GM23248 (cell line): ENCODE results near the gene AREG. TPM values are rescaled to one million over a fixed set of nuclear protein-coding genes. Genes with fewer than 3 reads are reported as not detected.

ENCODE experiments used
- DNase-seq: peaks from one replicate; pipeline ENCODE4 v3.0.0-alpha.2; 2015
- H2AFZ ChIP-seq: fragments of 200-600 bp; sonication (generic); 2 replicates; pipeline ENCODE4 v1.6.1; 2016; ENCODE audit warnings: antibody characterized with exemption
- H3F3A ChIP-seq: fragments of 200-600 bp; sonication (generic); 2 replicates; pipeline ENCODE4 v1.6.1; 2016; ENCODE audit warnings: mild to moderate bottlenecking, antibody characterized with exemption, mixed run types; ENCODE audit not compliant: insufficient read depth
- H3K27ac ChIP-seq: fragments of 200-600 bp; sonication (generic); 2 replicates; pipeline ENCODE4 v1.5.1; 2016; ENCODE audit warnings: mild to moderate bottlenecking
- H3K27me3 ChIP-seq: fragments of 200-600 bp; sonication (generic); replicated peaks from 2 replicates; pipeline ENCODE4 v1.6.1; 2016; ENCODE audit warnings: mild to moderate bottlenecking; ENCODE audit not compliant: insufficient read depth
- H3K36me3 ChIP-seq: fragments of 200-600 bp; sonication (generic); 2 replicates; pipeline ENCODE4 v1.6.1; 2016; ENCODE audit warnings: low read depth, mild to moderate bottlenecking
- H3K4me1 ChIP-seq: fragments of 200-600 bp; sonication (generic); 2 replicates; pipeline ENCODE4 v1.6.1; 2016; ENCODE audit warnings: mild to moderate bottlenecking; ENCODE audit not compliant: insufficient read depth
- H3K4me2 ChIP-seq: fragments of 200-600 bp; sonication (generic); one replicate; pipeline ENCODE4 v1.6.1; 2016; ENCODE audit warnings: mild to moderate bottlenecking; ENCODE audit not compliant: unreplicated experiment
- H3K4me3 ChIP-seq: fragments of 200-600 bp; sonication (generic); 2 replicates; pipeline ENCODE4 v1.5.1; 2016; ENCODE audit warnings: mild to moderate bottlenecking
- H3K79me2 ChIP-seq: fragments of 200-600 bp; sonication (generic); 2 replicates; pipeline ENCODE4 v1.6.1; 2016; ENCODE audit warnings: mild to moderate bottlenecking; ENCODE audit not compliant: insufficient read depth
- H3K9ac ChIP-seq: fragments of 200-600 bp; sonication (generic); 2 replicates; pipeline ENCODE4 v1.6.1; 2016; ENCODE audit warnings: mild to moderate bottlenecking
- H3K9me2 ChIP-seq: fragments of 200-600 bp; sonication (generic); 2 replicates; pipeline ENCODE4 v1.6.1; 2016; ENCODE audit warnings: mixed run types, mild to moderate bottlenecking, moderate library complexity; ENCODE audit not compliant: insufficient read depth
- H3K9me3 ChIP-seq: fragments of 200-600 bp; sonication (generic); one replicate; pipeline ENCODE4 v1.6.1; 2017; ENCODE audit warnings: low read depth
- H4K20me1 ChIP-seq: fragments of 200-600 bp; sonication (generic); 2 replicates; pipeline ENCODE4 v1.6.0; 2016; ENCODE audit not compliant: insufficient read depth
- EZH2 ChIP-seq: fragments of 200-600 bp; sonication (generic); IDR thresholded peaks from 2 replicates; pipeline ENCODE4 v1.6.1; 2018; ENCODE audit warnings: antibody characterized with exemption, mild to moderate bottlenecking; ENCODE audit not compliant: insufficient read depth, poor library complexity, severe bottlenecking
- EZH2phosphoT487 ChIP-seq: fragments of 200-600 bp; sonication (generic); IDR thresholded peaks from 2 replicates; pipeline ENCODE4 v1.6.1; 2018; ENCODE audit warnings: antibody characterized with exemption, moderate library complexity, mild to moderate bottlenecking, low read depth; ENCODE audit not compliant: insufficient read depth
- WGBS, 2 experiments: methylation state at CpG; one replicate each; pipeline ENCODE4 v1.1.6; 2015 to 2017; ENCODE audit warnings: low lambda C conversion rate in 2 of 2, low coverage in 1 of 2; ENCODE audit errors: missing lambda C conversion rate in 2 of 2; 5-methylcytosine and 5-hydroxymethylcytosine counted together
- in situ Hi-C: fragments of 300-500 bp; cut with MboI; formaldehyde crosslinking; loops from 2 replicates; pipeline ENCODE4 v1.15.0; 2020
- polyA plus RNA-seq: library from polyadenylated mRNA; unstranded; fragments of >200 nt; fragmentation: Nextera tagmentation; extraction: Ambion mirVana; gene quantifications from 2 replicates; pipeline ENCODE4 v1.2.1, GENCODE V29; 2016
- total RNA-seq: library from RNA; depleted of rRNA; stranded (reverse); fragments of >200 nt; shearing (Covaris generic); gene quantifications from 2 replicates; pipeline ENCODE4 v1.2.3, GENCODE V29; 2014

AREG gene
- total and polyA plus RNA-seq, 2 experiments from 2014 or later: 0.76 to 0.97 TPM

- H4K20me1 ChIP-seq: no peaks in the 10 kb centered on the region
- no peaks in the 10 kb centered on the region for H3K79me2 ChIP-seq
- no peaks in the 10 kb centered on the region for H3K9me3 ChIP-seq
- H3K4me3 ChIP-seq: no peak overlapping the region
- in situ Hi-C loops: no loop called here
- no peaks in the 10 kb centered on the region for H3K4me1 ChIP-seq
- no peak overlapping the region for H3K27ac ChIP-seq
- no peak overlapping the region for H3K4me2 ChIP-seq
- no peaks in the 10 kb centered on the region for H3K27me3 ChIP-seq
- H2AFZ ChIP-seq: no peak overlapping the region
- no peaks in the 10 kb centered on the region for H3K36me3 ChIP-seq
- 86% methylated on average over 7 of the region's 7 CpGs for WGBS, 2 experiments
- TF ChIP-seq EZH2 (no peak), EZH2phosphoT487 (no peak)
- no peak for DNase-seq
- H3K9ac ChIP-seq: no peak overlapping the region
- no peaks in the 10 kb centered on the region for H3K9me2 ChIP-seq
- 0 out of 2 replicates have a peak, but pooled peaks cover 4% of the 10 kb centered on the region for H3F3A ChIP-seq
These were observed 5.0 kb upstream of the AREG start for GRCh38 chr4:74439952-74440351.

DNA sequence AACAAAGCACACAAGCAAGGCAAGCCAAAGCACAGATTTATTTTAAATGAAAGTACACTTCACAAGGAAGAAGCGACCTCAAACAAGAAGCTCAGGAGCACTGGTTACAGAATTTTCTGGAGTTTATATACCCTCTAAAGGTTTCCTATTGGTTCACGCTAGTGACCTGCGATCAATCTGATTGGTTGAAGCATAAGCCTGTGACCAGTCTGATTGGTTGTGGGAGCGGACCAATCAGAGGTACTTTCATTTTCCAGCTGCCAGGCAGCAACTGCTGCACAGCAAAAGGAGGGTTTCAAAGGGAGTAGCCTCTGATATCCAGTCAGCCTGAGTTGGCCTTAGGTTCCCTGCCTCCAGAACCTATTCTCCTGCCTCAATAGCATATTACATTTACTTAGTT is 4.6 kb upstream of the AREG start:
- DNase-seq: no peak
- no peak overlapping the region for H3K4me2 ChIP-seq
- no peak overlapping the region for H3K27ac ChIP-seq
- no peak overlapping the region for H3K4me3 ChIP-seq
- TF ChIP-seq EZH2phosphoT487 (no peak), EZH2 (no peak)
- no peak overlapping the region for H2AFZ ChIP-seq
- no peaks in the 10 kb centered on the region for H3K4me1 ChIP-seq
- H3K79me2 ChIP-seq: no peaks in the 10 kb centered on the region
- no peaks in the 10 kb centered on the region for H4K20me1 ChIP-seq
- no peak overlapping the region for H3K9ac ChIP-seq
- 82 to 84% methylated on average over 4 of the region's 4 CpGs for WGBS, 2 experiments
- no peaks in the 10 kb centered on the region for H3K27me3 ChIP-seq
- H3K9me2 ChIP-seq: no peaks in the 10 kb centered on the region
- H3K9me3 ChIP-seq: no peaks in the 10 kb centered on the region
- H3F3A ChIP-seq: 0 out of 2 replicates have a peak, but pooled peaks cover 4% of the 10 kb centered on the region
- H3K36me3 ChIP-seq: no peaks in the 10 kb centered on the region
- in situ Hi-C loops: no loop called here

DNA sequence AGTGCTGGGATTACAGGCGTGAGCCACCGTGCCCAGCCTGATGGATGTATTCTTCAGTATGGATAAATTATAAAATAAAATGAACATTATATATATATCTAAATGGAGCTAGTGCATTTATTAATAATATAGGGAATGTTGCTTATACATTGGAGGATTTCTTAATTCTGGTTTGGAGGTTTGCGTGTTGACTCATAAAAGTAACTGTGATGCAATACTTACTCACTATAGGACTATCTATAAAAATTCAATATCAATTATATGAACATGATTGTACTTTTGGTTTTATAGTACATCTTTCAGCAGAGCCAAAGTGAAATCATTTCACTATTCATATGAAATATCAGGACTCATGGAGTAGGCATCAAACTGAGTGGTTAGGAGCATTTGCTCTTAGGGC is 3.2 kb upstream of the AREG start:
- Histone ChIP-seq H3K79me2 (no peaks in the 10 kb centered on the region), H3K9ac (no peak overlapping the region), H3K27ac (no peak overlapping the region), H3K4me1 (no peaks in the 10 kb centered on the region), H3K9me2 (no peaks in the 10 kb centered on the region), H3F3A (0 out of 2 replicates have a peak, but pooled peaks cover 4% of the 10 kb centered on the region), H4K20me1 (no peaks in the 10 kb centered on the region), H3K36me3 (no peaks in the 10 kb centered on the region), H3K9me3 (no peaks in the 10 kb centered on the region), H3K4me3 (no peak overlapping the region), H3K4me2 (no peak overlapping the region), H3K27me3 (no peaks in the 10 kb centered on the region), H2AFZ (no peak overlapping the region)
- 96 to 98% methylated on average over 3 of the region's 3 CpGs for WGBS, 2 experiments
- no peak for DNase-seq
- in situ Hi-C loops: no loop called here
- no peak for TF ChIP-seq EZH2phosphoT487

DNA sequence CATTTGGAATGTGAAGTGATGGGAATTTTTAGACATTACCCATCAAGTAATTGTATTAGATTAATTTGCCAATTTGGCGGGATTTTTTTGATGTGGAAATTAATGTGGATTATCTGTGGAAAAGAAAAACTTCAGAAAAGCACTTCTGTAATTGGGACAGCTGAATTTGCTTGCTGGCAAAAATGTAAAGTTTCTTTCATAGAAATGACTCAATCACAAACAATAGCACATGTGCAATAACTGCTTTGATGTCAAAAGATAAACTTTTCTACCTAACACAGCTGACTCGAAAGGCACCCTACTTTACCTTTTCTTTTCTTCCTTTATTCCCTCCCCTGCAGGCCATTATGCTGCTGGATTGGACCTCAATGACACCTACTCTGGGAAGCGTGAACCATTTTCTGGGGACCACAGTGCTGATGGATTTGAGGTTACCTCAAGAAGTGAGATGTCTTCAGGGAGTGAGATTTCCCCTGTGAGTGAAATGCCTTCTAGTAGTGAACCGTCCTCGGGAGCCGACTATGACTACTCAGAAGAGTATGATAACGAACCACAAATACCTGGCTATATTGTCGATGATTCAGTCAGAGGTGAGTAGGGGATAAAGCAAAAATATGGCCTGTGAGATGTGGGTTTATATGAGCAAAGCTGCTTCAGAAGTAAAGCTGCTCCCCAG is 1.4 kb downstream of the AREG start:
- Histone ChIP-seq H3K36me3 (no peaks in the 10 kb centered on the region), H2AFZ (no peak overlapping the region), H3K4me3 (no peak overlapping the region), H3K9me2 (no peaks in the 10 kb centered on the region), H3F3A (0 out of 2 replicates have a peak, but pooled peaks cover 4% of the 10 kb centered on the region), H3K27me3 (no peaks in the 10 kb centered on the region), H3K4me2 (no peak overlapping the region), H3K79me2 (no peaks in the 10 kb centered on the region), H3K27ac (no peak overlapping the region), H3K9ac (no peak overlapping the region), H3K4me1 (peaks cover 20% of the 10 kb centered on the region), H3K9me3 (no peaks in the 10 kb centered on the region), H4K20me1 (no peaks in the 10 kb centered on the region)
- 91 to 93% methylated on average over 8 of the region's 8 CpGs for WGBS, 2 experiments
- TF ChIP-seq EZH2 (no peak), EZH2phosphoT487 (no peak)
- in situ Hi-C loops: no loop called here
- DNase-seq: no peak

DNA sequence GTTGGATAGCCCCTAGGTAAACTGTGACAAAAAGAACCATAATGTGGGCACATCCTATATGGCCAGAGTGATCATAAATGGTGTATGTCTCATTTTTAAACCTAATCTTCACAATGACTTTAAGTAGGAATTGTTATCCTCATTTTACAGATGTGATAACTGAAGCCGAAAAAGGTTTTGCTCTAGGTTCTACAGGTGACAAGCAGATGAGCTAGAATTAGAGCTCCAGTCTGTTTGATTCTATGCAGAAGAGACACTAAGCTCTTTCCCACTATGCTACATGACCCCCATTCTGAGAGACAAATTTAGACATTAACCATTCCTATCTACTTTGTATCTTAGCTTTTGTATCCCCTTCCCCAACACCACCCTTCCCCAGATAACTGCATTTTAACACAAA is 2.0 kb downstream of the AREG start:
- no peaks in the 10 kb centered on the region for H3K27me3 ChIP-seq
- no peak overlapping the region for H3K27ac ChIP-seq
- in situ Hi-C loops: no loop called here
- no peak for DNase-seq
- H3K9me3 ChIP-seq: no peaks in the 10 kb centered on the region
- no peak overlapping the region for H3K4me2 ChIP-seq
- H3K9ac ChIP-seq: no peak overlapping the region
- H2AFZ ChIP-seq: no peak overlapping the region
- H3K9me2 ChIP-seq: no peaks in the 10 kb centered on the region
- no peaks in the 10 kb centered on the region for H4K20me1 ChIP-seq
- no peak overlapping the region for H3K4me3 ChIP-seq
- H3F3A ChIP-seq: 0 out of 2 replicates have a peak, but pooled peaks cover 4% of the 10 kb centered on the region
- TF ChIP-seq EZH2 (no peak), EZH2phosphoT487 (no peak)
- 100% methylated on average over 1 of the region's 1 CpG for whole genome bisulfite sequencing, 2 experiments
- H3K79me2 ChIP-seq: no peaks in the 10 kb centered on the region
- H3K36me3 ChIP-seq: no peaks in the 10 kb centered on the region
- H3K4me1 ChIP-seq: peaks cover 24% of the 10 kb centered on the region
